Measurements from ENCODE around the gene PDE2A. TPM values are rescaled to one million over a fixed set of nuclear protein-coding genes. Genes with fewer than 3 reads are reported as not detected.

PDE2A gene
- total and polyA plus RNA-seq, 2 donors (not counting 3 experiments of a cell fraction or from before 2014, with no cell fraction given) = 14.8 to 16.8 TPM

DNA sequence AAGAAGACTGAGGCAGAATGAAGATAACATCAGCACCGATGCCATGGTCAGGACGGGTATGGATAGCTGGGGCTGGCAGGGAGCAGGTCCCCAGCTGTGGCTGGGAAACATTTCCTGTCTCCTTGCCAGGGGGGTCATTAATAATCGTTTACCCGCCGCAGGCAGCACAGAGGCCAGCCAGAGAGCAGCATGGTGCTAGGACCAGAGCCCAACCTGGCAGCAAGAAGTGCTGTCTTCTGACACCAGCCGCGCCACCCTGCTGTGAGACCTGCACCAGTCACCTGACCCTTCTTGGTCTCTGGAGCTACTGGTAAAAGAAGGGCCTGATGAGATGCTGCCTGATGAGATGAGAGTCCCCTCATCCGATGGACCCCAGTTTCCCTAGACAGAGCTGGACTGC, 36.3 kb downstream of the PDE2A start:
- H3K9ac ChIP-seq (replicated peaks; ENCODE audit: extremely low read depth, insufficient read depth, low read length) = no peak overlapping the region
- H3K79me2 ChIP-seq (ENCODE audit: control insufficient read depth, insufficient read depth, low read length) = no peaks in the 10 kb centered on the region
- H3K27ac ChIP-seq (ENCODE audit: insufficient read depth, low read depth, low read length) = no peak overlapping the region
- H4K20me1 ChIP-seq (replicated peaks; ENCODE audit: control insufficient read depth, extremely low read depth, insufficient read depth, low read length) = no peaks in the 10 kb centered on the region
- FAIRE-seq (no peak), DNase-seq (ENCODE audit: low read depth, low spot score) (no peak)
- POLR2A ChIA-PET = interaction anchor here (0.7 kb wide), 1 partner anchor 61 kb away, joined by 3 read pairs; no protein-coding TSS in a partner anchor
- H3K27me3 ChIP-seq (ENCODE audit: control insufficient read depth in 2 of 2, insufficient read depth in 2 of 2, low read length in 2 of 2) = peaks cover 0 to 2% of the 10 kb centered on the region in 2 experiments
- no peaks in the 10 kb centered on the region for H3K36me3 ChIP-seq (ENCODE audit: control insufficient read depth in 2 of 2, extremely low read depth in 1 of 2, insufficient read depth in 2 of 2, low read length in 2 of 2)
- BruUV-seq (replicated peaks) = no TSS peak
- H3K4me2 ChIP-seq (ENCODE audit: insufficient read depth, low read length) = no peak overlapping the region
- no peaks in the 10 kb centered on the region for H3K9me3 ChIP-seq (replicated peaks; ENCODE audit: control insufficient read depth, insufficient read depth, low read length)
- no peak overlapping the region for H3K4me3 ChIP-seq (replicated peaks in 1 of 3; ENCODE audit: insufficient read depth in 1 of 3, low read depth in 1 of 3, low read length in 3 of 3)
- H3K9me1 ChIP-seq (replicated peaks; ENCODE audit: control insufficient read depth, extremely low read depth, insufficient read depth, low read length) = no peaks in the 10 kb centered on the region
- TF ChIP-seq, protein P1, sequence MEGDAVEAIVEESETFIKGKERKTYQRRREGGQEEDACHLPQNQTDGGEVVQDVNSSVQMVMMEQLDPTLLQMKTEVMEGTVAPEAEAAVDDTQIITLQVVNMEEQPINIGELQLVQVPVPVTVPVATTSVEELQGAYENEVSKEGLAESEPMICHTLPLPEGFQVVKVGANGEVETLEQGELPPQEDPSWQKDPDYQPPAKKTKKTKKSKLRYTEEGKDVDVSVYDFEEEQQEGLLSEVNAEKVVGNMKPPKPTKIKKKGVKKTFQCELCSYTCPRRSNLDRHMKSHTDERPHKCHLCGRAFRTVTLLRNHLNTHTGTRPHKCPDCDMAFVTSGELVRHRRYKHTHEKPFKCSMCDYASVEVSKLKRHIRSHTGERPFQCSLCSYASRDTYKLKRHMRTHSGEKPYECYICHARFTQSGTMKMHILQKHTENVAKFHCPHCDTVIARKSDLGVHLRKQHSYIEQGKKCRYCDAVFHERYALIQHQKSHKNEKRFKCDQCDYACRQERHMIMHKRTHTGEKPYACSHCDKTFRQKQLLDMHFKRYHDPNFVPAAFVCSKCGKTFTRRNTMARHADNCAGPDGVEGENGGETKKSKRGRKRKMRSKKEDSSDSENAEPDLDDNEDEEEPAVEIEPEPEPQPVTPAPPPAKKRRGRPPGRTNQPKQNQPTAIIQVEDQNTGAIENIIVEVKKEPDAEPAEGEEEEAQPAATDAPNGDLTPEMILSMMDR (IDR thresholded peaks at IDR 0.05; ENCODE audit: extremely low read depth in 1 of 2, insufficient read depth in 1 of 2, low read depth in 1 of 2, low read length in 2 of 2) = no peak
- TF ChIP-seq EZH2 (IDR thresholded peaks at IDR 0.05; ENCODE audit: borderline replicate concordance, low read depth, low read length, severe bottlenecking) = no peak
- no peak for TF ChIP-seq JUN (IDR thresholded peaks at IDR 0.05; ENCODE audit: borderline replicate concordance, insufficient read depth, insufficient read length, low read depth)
- TF ChIP-seq MYC (IDR thresholded peaks at IDR 0.05; ENCODE audit: low read depth, low read length) = no peak
- TF ChIP-seq POLR2A (IDR thresholded peaks at IDR 0.05; ENCODE audit: low read depth, low read length) = no peak
- no peak for TF ChIP-seq FOS (IDR thresholded peaks at IDR 0.05; ENCODE audit: borderline replicate concordance, insufficient read depth, low read length)
- TF ChIP-seq, protein P2, sequence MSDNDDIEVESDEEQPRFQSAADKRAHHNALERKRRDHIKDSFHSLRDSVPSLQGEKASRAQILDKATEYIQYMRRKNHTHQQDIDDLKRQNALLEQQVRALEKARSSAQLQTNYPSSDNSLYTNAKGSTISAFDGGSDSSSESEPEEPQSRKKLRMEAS (IDR thresholded peaks at IDR 0.05; ENCODE audit: insufficient read depth, insufficient read length) = no peak
- no peak for TF ChIP-seq POLR2AphosphoS5 (IDR thresholded peaks at IDR 0.05; ENCODE audit: insufficient read depth, low read depth, low read length)
- no peak for TF ChIP-seq GATA2 (IDR thresholded peaks at IDR 0.05; ENCODE audit: insufficient read depth, insufficient read length, low read depth, low read length)
- CTCF ChIA-PET = interaction anchor here (0.8 to 6.6 kb wide), 6 partner anchors 10 to 167 kb away, joined by 3 to 61 read pairs (median 4); no protein-coding TSS in a partner anchor
- H2AFZ ChIP-seq (ENCODE audit: low read depth, low read length) = no peak overlapping the region
- intact Hi-C loops (cut with micrococcal nuclease) (no loop called here), dilution Hi-C loops (cut with MboI; ENCODE audit: extremely low pct_ligation_motif_present, low sequenced_read_pairs) (no loop called here)
- peaks cover 38% of the 10 kb centered on the region for H3K4me1 ChIP-seq (ENCODE audit: control insufficient read depth, extremely low read depth, insufficient read depth, low read length)

Measured in endothelial cell of umbilical vein (primary cell).